GM13977 (cell line): Measurements from ENCODE around the gene SEL1L3.

Experiments used
- DNase-seq: peaks from one replicate; pipeline ENCODE4 v3.0.0; 2012; ENCODE audit warnings: low spot score
- in situ Hi-C: fragments of 300-500 bp; cut with MboI; formaldehyde crosslinking; loops from one replicate; pipeline ENCODE4 v1.12.0; 2022; ENCODE audit warnings: low sequenced_read_pairs, low pct_unique_long_range_greater_than_20kb, mixed read lengths, inconsistent platforms; ENCODE audit not compliant: unreplicated experiment
- TF ChIP-seq, protein P1 (sequence below): IDR thresholded peaks from 2 replicates; pipeline ENCODE4 v1.5.1; 2012; ENCODE audit warnings: mild to moderate bottlenecking, control low read depth; ENCODE audit not compliant: insufficient read depth; ENCODE audit errors: extremely low read depth, missing control alignments

Gene SEL1L3

GRCh38 chr4:25879991-25880651 is 17.3 kb upstream of the SEL1L3 start:
- TF ChIP-seq, protein P1, sequence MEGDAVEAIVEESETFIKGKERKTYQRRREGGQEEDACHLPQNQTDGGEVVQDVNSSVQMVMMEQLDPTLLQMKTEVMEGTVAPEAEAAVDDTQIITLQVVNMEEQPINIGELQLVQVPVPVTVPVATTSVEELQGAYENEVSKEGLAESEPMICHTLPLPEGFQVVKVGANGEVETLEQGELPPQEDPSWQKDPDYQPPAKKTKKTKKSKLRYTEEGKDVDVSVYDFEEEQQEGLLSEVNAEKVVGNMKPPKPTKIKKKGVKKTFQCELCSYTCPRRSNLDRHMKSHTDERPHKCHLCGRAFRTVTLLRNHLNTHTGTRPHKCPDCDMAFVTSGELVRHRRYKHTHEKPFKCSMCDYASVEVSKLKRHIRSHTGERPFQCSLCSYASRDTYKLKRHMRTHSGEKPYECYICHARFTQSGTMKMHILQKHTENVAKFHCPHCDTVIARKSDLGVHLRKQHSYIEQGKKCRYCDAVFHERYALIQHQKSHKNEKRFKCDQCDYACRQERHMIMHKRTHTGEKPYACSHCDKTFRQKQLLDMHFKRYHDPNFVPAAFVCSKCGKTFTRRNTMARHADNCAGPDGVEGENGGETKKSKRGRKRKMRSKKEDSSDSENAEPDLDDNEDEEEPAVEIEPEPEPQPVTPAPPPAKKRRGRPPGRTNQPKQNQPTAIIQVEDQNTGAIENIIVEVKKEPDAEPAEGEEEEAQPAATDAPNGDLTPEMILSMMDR, result no peak
- in situ Hi-C loops, result no loop called here
- no peak for DNase-seq

DNA sequence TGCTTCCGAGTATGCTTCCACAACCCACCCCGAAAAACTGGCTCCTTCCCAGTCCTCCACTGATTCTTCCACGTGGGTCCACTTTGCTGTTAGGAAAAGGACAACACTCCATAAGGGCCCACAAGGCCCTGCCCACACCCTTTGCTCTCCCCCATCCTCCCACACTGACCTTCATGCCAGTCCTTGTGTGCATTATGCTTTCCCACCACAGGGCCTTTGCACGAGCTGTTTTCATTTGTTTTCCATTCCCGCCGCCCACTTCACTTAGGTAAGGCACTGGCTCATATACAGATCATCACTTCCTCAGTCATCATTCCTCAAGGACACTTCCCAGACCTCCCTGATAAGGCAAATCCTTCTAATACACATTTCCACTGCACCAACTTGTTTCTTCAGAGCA is 16.8 kb upstream of the SEL1L3 start:
- TF ChIP-seq, protein P1, result no peak
- in situ Hi-C loops, result no loop called here
- no peak for DNase-seq

- TF ChIP-seq, protein P1, result no peak
- in situ Hi-C loops, result no loop called here
Measured at GRCh38 chr4:25879091-25879584, 16.4 kb upstream of the SEL1L3 start.

GRCh38 chr4:25878676-25879075 is 15.9 kb upstream of the SEL1L3 start:
- in situ Hi-C loops, result no loop called here
- TF ChIP-seq, protein P1, result no peak
- no peak for DNase-seq

More at GRCh38 chr4:25879091-25879584, 16.4 kb upstream of the SEL1L3 start:
- DNase-seq, result no peak

DNA sequence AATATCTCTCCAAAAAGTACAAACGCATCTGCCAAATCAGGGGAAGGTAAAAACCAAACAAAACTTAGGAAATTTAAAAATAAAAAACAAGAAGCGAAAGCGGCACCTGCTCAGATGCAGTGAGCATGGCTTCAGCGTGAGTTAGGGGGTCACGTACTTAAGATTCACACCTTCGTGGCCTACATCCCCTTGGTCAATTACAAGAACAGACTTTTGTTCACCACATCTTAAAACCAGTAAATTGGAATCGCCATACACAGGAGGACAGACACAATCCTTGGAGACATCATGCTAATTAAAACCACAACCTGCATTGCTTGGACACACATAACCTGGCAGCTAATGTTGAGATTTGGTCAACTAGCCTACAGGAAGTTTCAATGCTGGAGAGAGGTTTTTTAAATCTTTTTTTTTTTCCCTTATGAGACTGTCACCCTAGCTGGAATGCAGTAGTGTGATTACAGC is 12.5 kb upstream of the SEL1L3 start:
- TF ChIP-seq, protein P1, result no peak
- in situ Hi-C loops, result no loop called here
- no peak for DNase-seq

- no peak for DNase-seq
- TF ChIP-seq, protein P1, result no peak
- in situ Hi-C loops, result no loop called here
Measured at GRCh38 chr4:25874655-25875054, 11.9 kb upstream of the SEL1L3 start.
